Activated CD4-positive, CD25-positive, alpha-beta regulatory T cell treated with anti-CD3 and anti-CD28 coated beads, Interleukin-2, amount 50 U/mL, for 16 hours (primary cell): ENCODE results near the gene ANK2.
"Not testable (repeated sequence)": the region's sequence is repeated elsewhere in the genome, so short reads cannot be mapped to it uniquely, and the experiment has no call there.

ENCODE experiments used
- DNase-seq: peaks from one replicate; pipeline ENCODE4 v3.0.0-alpha.2; 2020; ENCODE audit warnings: low read depth, low spot score

Gene ANK2

DNA sequence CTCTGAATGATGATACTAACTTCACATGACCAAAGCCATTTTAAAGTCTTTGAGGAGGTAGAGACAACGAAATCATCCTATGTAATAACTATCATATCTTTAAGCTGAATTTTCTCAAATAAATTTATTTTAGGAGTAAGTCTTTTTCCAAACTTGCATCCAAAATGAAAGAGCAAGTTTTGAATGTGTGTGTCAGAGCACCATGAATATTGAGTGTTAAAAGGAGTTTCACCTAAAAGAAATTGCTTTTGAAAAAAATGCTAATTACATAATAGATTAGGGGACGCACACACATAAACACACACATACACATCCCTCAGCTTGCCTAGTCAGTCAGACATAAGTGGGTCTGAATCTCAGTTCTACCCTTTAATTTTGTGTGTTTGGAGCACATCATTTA is 1.9 kb downstream of the ANK2 start:
- DNase-seq, result no peak

DNA sequence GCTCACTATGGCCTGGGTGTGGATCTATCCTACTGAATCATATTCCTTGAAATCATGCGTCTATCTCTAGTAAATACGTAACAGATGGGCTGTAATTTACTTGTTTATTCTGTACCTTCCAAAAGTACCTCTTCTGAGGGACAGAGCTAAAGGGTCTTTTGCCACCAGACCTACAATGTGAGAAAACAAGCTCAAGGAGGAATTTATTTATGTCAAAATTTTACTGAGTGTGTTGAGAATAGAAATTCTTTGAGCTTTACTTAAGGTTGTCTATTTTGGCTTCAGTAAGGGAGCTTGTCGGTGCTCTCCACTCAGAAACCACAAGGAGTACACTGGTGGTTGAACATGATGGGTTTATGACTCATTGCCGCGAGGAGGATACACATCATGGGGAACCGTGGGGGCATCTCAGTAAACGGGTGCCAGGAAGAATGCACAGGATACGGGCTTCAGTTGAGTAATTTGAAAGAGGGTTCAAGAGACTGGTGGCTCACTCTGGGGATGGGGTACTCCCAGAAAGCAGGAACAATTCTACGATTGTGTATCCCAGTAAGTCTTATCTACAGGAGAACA is 3.0 kb downstream of the ANK2 start:
- DNase-seq, result no peak

GRCh38 chr4:113053883-113054282 is 4.4 kb downstream of the ANK2 start:
- no peak for DNase-seq

DNA sequence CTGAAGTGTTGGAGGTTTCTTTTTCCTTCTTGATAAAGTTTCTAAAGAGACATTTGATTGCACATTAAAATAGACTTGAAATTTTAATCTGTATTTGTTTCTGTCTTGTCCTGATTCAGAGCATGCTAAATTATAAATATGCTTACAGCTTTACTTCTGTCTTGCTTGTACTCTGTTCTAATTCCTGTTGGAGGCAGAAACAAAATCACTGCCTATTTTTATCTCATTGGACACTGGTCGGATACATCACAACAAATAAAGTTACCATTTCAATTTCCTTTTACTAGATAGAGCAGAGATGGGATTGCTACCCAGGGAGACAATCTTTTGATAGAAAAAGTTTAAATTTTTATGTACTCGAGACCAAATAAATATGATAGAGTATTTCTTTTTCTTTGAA is 6.9 kb downstream of the ANK2 start:
- DNase-seq, result no peak

DNA sequence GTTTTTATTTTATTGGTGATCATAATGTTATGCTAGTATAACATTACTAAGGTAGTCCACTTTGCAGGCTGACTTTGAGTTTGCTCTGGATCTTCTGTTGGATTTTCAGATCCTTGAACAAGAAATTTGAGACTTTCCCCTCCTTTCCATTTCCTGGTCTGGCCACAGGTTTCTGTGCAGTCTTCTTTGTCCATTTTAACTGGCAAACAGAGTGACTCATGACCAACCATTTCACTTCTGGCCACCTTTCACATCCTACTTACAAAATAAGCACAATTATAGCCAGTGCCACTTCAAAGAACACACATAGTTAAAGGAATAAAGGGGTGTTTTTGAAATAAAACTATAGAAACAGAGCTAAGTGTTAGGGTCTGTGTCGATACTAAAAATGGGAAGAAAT is 8.4 kb downstream of the ANK2 start:
- DNase-seq, result no peak

- DNase-seq, result no peak
These were observed 10.2 kb downstream of the ANK2 start for GRCh38 chr4:113059449-113060182.

GRCh38 chr4:113060853-113061252 is 11.4 kb downstream of the ANK2 start:
- DNase-seq, result no peak

DNA sequence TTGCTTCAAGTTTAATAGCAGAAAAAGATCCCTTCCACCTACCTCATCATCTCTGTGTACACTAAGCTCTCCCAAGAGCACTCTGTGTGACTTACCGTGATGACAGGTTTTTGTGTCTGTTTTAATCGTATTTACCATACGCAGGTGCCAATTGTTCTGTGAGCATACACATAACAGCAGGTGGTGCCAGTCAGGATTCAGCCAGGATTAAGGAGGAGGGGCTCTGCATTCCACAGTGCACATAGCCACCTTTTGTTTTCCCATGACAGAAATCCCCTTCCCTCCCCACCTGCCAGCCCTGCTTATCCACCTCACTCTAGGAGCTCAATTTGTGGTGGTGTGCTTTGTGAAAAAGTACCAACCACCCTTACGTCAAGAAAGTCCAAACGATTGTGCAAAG is 14.8 kb downstream of the ANK2 start:
- no peak for DNase-seq

DNA sequence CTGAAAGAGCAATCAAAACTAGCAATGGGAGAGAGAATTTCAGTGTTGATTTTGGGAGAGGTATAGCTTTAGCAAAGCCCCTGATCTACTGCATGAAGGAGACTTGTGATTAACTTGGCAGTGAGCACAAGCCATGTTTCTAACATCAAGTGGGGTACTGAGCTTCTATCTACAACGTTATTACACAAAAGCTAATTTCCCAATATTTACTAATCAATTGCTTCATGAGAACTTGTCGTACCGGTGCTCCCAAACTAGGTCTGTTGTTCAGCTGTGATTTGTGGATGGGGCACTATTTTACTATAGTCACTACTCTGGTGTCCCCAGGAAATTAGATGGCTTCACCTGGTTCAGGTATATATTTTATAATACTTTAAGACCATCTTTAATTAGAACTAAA is 16.2 kb downstream of the ANK2 start:
- DNase-seq, result no peak

DNA sequence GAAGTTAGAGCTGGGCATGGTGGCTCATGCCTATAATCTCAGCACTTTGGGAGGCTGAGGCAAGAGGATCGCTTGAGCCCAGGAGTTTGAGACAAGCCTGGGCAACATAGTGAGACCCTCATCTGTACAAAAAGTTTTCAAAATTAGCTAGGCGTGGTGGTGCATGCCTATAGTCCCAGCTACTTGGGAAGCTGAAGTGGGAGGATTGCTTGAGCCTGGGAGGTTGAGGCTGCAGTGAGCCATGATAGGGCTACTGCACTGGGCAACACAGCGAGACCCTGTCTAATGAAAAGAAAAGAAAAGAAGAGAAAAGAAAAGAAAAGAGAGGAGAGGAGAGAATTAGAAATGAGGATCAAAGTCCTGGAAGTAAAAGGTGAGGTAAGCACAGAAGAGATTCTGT is 19.3 kb downstream of the ANK2 start:
- DNase-seq, result not testable (repeated sequence)

- no peak for DNase-seq
These were observed 19.9 kb downstream of the ANK2 start for GRCh38 chr4:113069212-113069892.

DNA sequence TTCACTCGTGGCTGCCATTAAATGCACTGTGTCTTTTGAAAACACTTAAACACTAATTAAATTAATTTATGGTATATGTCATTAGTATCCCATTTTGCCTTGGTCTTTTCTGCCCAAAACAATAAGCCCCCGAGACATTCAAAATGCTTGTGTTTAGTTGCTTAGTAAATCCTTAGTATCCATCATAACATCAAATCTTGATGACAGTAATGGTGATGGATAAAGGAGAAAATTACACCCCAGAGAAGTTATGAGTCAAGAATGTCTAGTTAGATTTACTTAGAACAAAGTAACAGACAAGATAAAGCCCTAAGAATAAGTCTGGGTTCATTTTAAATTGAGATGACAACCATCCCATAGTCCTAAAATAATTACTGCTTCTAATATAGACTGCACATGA is 21.3 kb downstream of the ANK2 start:
- DNase-seq, result no peak

GRCh38 chr4:113071274-113071673 is 21.8 kb downstream of the ANK2 start:
- DNase-seq, result no peak

- no peak for DNase-seq
These were observed 22.4 kb downstream of the ANK2 start for GRCh38 chr4:113071805-113072204.

DNA sequence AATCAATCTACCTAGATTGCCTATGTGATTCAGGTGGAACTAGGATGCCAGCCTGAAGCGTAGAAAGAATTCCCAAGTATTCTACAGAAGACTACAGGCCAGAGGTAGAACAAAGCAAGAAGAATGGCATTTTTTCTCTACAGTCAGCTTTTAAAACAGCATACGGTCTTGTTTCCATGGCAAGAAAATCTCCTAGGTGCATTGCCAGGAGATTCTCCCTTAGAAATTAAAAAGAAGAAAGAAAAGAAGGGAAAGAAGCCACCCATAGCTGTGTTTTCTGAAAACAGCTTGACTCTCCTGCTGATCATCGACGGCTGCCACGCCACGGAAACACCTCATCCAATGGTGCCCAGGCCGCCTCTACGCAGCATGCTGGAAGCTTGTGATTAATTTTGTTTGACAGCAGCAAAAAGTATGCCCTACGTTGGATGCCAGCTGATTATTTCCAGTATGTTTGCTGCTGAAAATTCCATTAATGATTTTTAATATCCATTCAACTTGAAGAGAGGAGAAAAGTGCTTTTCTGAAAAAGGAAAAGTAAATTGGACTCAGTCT is 24.1 kb downstream of the ANK2 start:
- no peak for DNase-seq

DNA sequence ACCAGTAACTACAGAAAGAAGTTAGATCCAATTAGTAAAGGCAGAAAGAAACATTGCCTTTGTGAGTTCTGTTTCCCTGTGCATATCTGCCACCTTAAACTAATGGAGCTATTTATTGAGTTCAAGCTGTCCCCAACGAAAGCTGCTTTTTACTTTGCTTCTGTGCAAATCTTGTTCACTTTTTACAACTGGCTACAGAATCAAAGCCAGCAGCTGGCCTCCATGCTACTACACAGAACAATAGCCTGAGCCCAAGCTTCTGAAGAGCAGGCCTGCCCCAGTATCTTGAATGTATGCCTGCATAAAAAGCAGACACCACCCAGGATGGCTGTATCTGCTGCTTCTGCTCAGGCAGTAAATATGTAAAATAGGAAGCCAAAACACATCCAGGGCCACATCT is 28.1 kb downstream of the ANK2 start:
- DNase-seq, result no peak

GRCh38 chr4:113078066-113078465 is 28.6 kb downstream of the ANK2 start:
- no peak for DNase-seq

DNA sequence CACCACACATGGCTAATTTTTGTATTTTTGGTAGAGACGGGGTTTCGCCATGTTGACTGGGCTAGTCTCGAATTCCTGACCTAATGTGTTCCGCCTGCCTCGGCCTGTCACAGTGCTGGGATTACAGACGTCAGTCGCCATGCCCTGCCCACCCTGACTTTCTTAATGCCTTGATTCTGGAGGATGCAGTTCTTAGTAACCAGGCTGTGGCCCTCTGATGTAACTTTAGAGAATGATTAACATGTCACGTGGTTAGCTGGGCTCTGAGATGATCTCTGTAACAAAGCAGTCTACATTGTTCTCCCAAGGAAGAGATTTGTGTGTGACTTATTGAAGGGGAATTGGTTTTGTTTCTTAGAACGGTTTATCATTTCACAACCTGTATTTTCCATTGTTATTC is 30.6 kb downstream of the ANK2 start:
- no peak for DNase-seq

- DNase-seq, result no peak
These were observed 31.2 kb downstream of the ANK2 start for GRCh38 chr4:113080624-113081023.

GRCh38 chr4:113083346-113083745 is 33.9 kb downstream of the ANK2 start:
- no peak for DNase-seq

DNA sequence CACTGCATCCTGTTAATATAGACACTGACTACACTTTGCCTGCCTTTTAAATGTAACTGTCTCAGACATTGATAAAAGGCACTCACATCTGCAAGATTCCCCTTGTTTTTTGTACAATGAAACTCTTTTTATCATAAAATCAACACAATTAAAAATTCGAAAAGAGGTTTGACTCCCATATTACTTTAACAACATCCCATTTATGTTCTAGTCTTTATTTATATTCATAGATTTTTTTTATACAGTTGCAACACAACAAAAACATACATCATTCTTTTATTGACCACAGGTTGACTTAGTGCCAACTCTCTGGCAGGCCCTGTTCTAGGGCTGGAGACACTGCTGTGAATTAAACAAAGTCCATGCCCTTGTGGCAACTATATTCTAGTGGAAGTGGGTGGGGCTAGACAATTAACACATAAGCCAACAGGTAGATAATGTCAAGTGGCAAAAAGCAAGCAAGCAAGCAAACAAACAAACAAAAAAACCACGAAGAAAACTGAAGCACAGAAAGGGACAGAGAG is 36.8 kb downstream of the ANK2 start:
- no peak for DNase-seq

- DNase-seq, result no peak
These were observed 38.6 kb downstream of the ANK2 start for GRCh38 chr4:113088050-113088449.

GRCh38 chr4:113090954-113091353 is 41.5 kb downstream of the ANK2 start:
- DNase-seq, result no peak
